Neural cell (in vitro differentiated cells): ENCODE data around the gene PARP1. TPM values are rescaled to one million over a fixed set of nuclear protein-coding genes. Genes with fewer than 3 reads are reported as not detected.

Experiments used
- H2AFZ ChIP-seq: fragments of 200-600, 300-800 bp; sonication (generic), shearing (Covaris generic); 2 replicates; pipeline ENCODE4 v1.6.0; 2014; ENCODE audit warnings: low read depth, mild to moderate bottlenecking, antibody characterized with exemption, low read length, moderate library complexity
- H3F3A ChIP-seq: fragments of 200-600 bp; shearing (Covaris generic); 2 replicates; pipeline ENCODE4 v1.6.1; 2016; ENCODE audit warnings: mild to moderate bottlenecking, moderate library complexity, mixed read lengths, antibody characterized with exemption, low read length; ENCODE audit not compliant: insufficient read depth, poor library complexity, severe bottlenecking
- H3K27ac ChIP-seq: fragments of 200-600, 300-800 bp; sonication (generic), shearing (Covaris generic); 2 replicates; pipeline ENCODE4 v1.5.1; 2014; ENCODE audit warnings: mild to moderate bottlenecking, low read length, moderate library complexity
- H3K27me3 ChIP-seq: fragments of 300-800, 200-600 bp; sonication (generic), shearing (Covaris generic); 2 replicates; pipeline ENCODE4 v1.6.0; 2014; ENCODE audit warnings: mild to moderate bottlenecking, low read depth, low read length, moderate library complexity; ENCODE audit not compliant: insufficient read depth
- H3K36me3 ChIP-seq: fragments of 300-800, 200-600 bp; sonication (generic), shearing (Covaris generic); 2 replicates; pipeline ENCODE4 v1.5.1; 2014; ENCODE audit warnings: mild to moderate bottlenecking, antibody characterized with exemption, low read length, moderate library complexity; ENCODE audit not compliant: insufficient read depth
- H3K4me2 ChIP-seq: fragments of 300-800, 200-600 bp; sonication (generic), shearing (Covaris generic); 2 replicates; pipeline ENCODE4 v1.6.0; 2014; ENCODE audit warnings: mild to moderate bottlenecking, low read length
- H3K4me3 ChIP-seq: fragments of 300-800, 200-600 bp; sonication (generic), shearing (Covaris generic); 2 replicates; pipeline ENCODE4 v1.5.1; 2014; ENCODE audit warnings: mild to moderate bottlenecking, low read length, moderate library complexity
- H3K79me2 ChIP-seq: fragments of 200-600 bp; shearing (Covaris generic); replicated peaks from 2 replicates; pipeline ENCODE4 v1.6.0; 2014; ENCODE audit warnings: mild to moderate bottlenecking, low read length, moderate library complexity; ENCODE audit not compliant: insufficient read depth
- H3K9ac ChIP-seq: fragments of 300-800, 200-600 bp; sonication (generic), shearing (Covaris generic); 2 replicates; pipeline ENCODE4 v1.6.1; 2016; ENCODE audit warnings: mild to moderate bottlenecking, low read length, mixed read lengths
- H3K9me2 ChIP-seq: fragments of 200-600 bp; shearing (Covaris generic); 2 replicates; pipeline ENCODE4 v1.6.1; 2016; ENCODE audit warnings: mild to moderate bottlenecking, low read length, mixed read lengths; ENCODE audit not compliant: insufficient read depth
- H3K9me3 ChIP-seq: fragments of 200-600, 300-800 bp; sonication (generic), shearing (Covaris generic); 2 replicates; pipeline ENCODE4 v1.6.1; 2016; ENCODE audit warnings: mild to moderate bottlenecking, mixed run types, low read length, moderate library complexity, mixed read lengths
- H4K20me1 ChIP-seq: fragments of 200-600 bp; shearing (Covaris generic); 2 replicates; pipeline ENCODE4 v1.6.1; 2016; ENCODE audit warnings: mild to moderate bottlenecking, mixed run types; ENCODE audit not compliant: insufficient read depth
- CTCF ChIP-seq: fragments of 450-650 bp; IDR thresholded peaks from 2 replicates; pipeline ENCODE4 v1.5.1; 2014; ENCODE audit warnings: antibody characterized with exemption, mild to moderate bottlenecking, moderate library complexity; ENCODE audit not compliant: poor library complexity, severe bottlenecking
- EP300 ChIP-seq: fragments of 450-650 bp; conservative IDR thresholded peaks from 2 replicates; pipeline ENCODE4 v1.6.1; 2014; ENCODE audit warnings: antibody characterized with exemption, mild to moderate bottlenecking, moderate library complexity; ENCODE audit not compliant: poor library complexity, severe bottlenecking
- EZH2 ChIP-seq: fragments of 200-600, 300-800 bp; shearing (Covaris generic), sonication (generic); IDR thresholded peaks from 2 replicates; pipeline ENCODE4 v1.6.1; 2014; ENCODE audit warnings: antibody characterized with exemption, low read length, borderline replicate concordance, mild to moderate bottlenecking; ENCODE audit not compliant: insufficient read depth, poor library complexity, severe bottlenecking
- MXI1 ChIP-seq: fragments of 450-650 bp; conservative IDR thresholded peaks from 2 replicates; pipeline ENCODE4 v1.6.1; 2014; ENCODE audit warnings: antibody characterized with exemption, mild to moderate bottlenecking; ENCODE audit not compliant: poor library complexity, severe bottlenecking
- POLR2AphosphoS5 ChIP-seq: IDR thresholded peaks from 2 replicates; pipeline ENCODE4 v1.6.1; 2012
- RAD21 ChIP-seq: fragments of 450-650 bp; conservative IDR thresholded peaks from 2 replicates; pipeline ENCODE4 v1.6.1; 2014; ENCODE audit warnings: antibody characterized with exemption, mild to moderate bottlenecking, moderate library complexity
- REST ChIP-seq: IDR thresholded peaks from 2 replicates; pipeline ENCODE4 v1.6.1; 2012; ENCODE audit warnings: borderline replicate concordance
- SMC3 ChIP-seq: fragments of 450-650 bp; conservative IDR thresholded peaks from 2 replicates; pipeline ENCODE4 v1.6.1; 2014; ENCODE audit warnings: antibody characterized with exemption, mild to moderate bottlenecking, moderate library complexity; ENCODE audit not compliant: poor library complexity
- TAF1 ChIP-seq: IDR thresholded peaks from 2 replicates; pipeline ENCODE4 v1.6.1; 2012; ENCODE audit warnings: low read depth
- polyA plus RNA-seq: library from polyadenylated mRNA; depleted of rRNA; stranded (reverse); fragments of >200 nt; gene quantifications from 2 replicates; pipeline ENCODE4 v1.2.3, GENCODE V29; 2014

Gene PARP1
- polyA plus RNA-seq, 1 donor from 2014 or later: 112 TPM

- no peaks in the 10 kb centered on the region for H4K20me1 ChIP-seq
- TF ChIP-seq SMC3: no peak
- TF ChIP-seq POLR2AphosphoS5: no peak
- TF ChIP-seq TAF1: no peak
- TF ChIP-seq MXI1: no peak
- TF ChIP-seq CTCF: no peak
- no peak for TF ChIP-seq EP300
- TF ChIP-seq EZH2: no peak
- TF ChIP-seq REST: no peak
- TF ChIP-seq RAD21: no peak
These were observed 2.4 kb downstream of the PARP1 start for GRCh38 chr1:226405411-226405988.

GRCh38 chr1:226404904-226405222 is 3.0 kb downstream of the PARP1 start:
- Histone ChIP-seq H4K20me1 (no peaks in the 10 kb centered on the region), H3K9me2 (no peaks in the 10 kb centered on the region), H3K9ac (no peak overlapping the region), H3K4me3 (peak overlapping the region; percentile 88), H3K9me3 (no peaks in the 10 kb centered on the region), H3K36me3 (peaks cover 4% of the 10 kb centered on the region), H2AFZ (no peak overlapping the region), H3K27me3 (no peaks in the 10 kb centered on the region), H3K27ac (no peak overlapping the region), H3K79me2 (peaks cover 42% of the 10 kb centered on the region), H3K4me2 (no peak overlapping the region), H3F3A (peaks cover 7% of the 10 kb centered on the region)
- TF ChIP-seq RAD21 (no peak), TAF1 (no peak), CTCF (no peak)

More at GRCh38 chr1:226405411-226405988, 2.4 kb downstream of the PARP1 start:
- H3K9ac ChIP-seq: no peak overlapping the region
- H3F3A ChIP-seq: peaks cover 7% of the 10 kb centered on the region
- no peak overlapping the region for H2AFZ ChIP-seq
- peak overlapping the region; percentile 88 for H3K4me3 ChIP-seq
- H3K36me3 ChIP-seq: peaks cover 3% of the 10 kb centered on the region
- no peaks in the 10 kb centered on the region for H3K9me3 ChIP-seq
- H3K4me2 ChIP-seq: peak overlapping the region; percentile 81
- no peaks in the 10 kb centered on the region for H3K9me2 ChIP-seq
- H3K27me3 ChIP-seq: no peaks in the 10 kb centered on the region
- H3K27ac ChIP-seq: no peak overlapping the region
- H3K79me2 ChIP-seq: peaks cover 38% of the 10 kb centered on the region
